ENCODE data around the gene CAMKV.

The CAMKV gene

DNA sequence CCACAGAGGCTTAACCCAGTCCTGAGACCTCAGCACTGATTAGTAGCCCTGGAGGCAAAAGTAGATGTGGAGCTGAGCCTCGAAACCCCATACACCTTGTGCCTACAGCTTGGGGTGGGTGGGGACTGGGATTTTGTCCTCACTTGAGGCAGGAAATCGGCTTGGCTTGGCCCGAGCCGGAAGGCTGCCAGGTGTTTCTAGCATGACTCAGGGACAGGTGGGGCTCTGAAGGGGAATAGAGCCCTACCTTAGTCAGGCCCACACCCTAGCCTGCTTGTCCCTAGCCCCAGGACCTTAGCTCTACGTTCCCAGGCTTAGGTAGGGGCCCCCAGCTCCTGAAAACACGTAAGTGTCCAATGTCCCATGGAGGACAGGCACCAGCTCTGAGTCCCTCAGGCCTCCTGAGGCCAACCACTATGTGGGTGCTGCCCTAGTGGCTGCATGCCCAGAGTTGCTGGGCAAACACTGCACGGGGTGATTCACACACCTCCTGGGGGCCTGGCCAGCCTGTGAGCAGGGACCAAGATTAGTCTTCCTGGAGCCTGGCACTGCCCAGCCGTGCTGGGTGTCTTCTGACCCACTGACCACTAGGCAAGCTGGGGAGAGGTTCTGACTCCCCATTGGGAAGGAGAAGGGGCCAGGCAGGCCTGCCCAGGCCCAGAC, 30.9 kb upstream of the CAMKV start:
- Histone ChIP-seq H3K9me3 (replicated peaks; ENCODE audit: insufficient read depth, low read length) (no peaks in the 10 kb centered on the region), H3K9me2 (replicated peaks; ENCODE audit: insufficient read depth, low read length) (no peaks in the 10 kb centered on the region), H2AFZ (ENCODE audit: low read length) (0 out of 2 replicates have a peak overlapping the region, but pooled peaks have one; percentile 11), H3K4me2 (ENCODE audit: low read depth, low read length) (peak overlapping the region; percentile 10; the same call in 1 of the 2 replicates), H3K9ac (ENCODE audit: low read length) (no peak overlapping the region), H3K27ac (ENCODE audit: low read length) (peak overlapping the region; percentile 22; the same call in 1 of the 2 replicates), H3K27me3 (replicated peaks; ENCODE audit: insufficient read depth, low read length) (no peaks in the 10 kb centered on the region), H3K36me3 (replicated peaks; ENCODE audit: insufficient read depth, low read length) (no peaks in the 10 kb centered on the region), H3K4me1 (ENCODE audit: low read length) (peaks cover 16% of the 10 kb centered on the region), H3K79me2 (ENCODE audit: low read length) (no peaks in the 10 kb centered on the region), H3F3A (ENCODE audit: insufficient read depth, low read length) (no peaks in the 10 kb centered on the region), H3K4me3 (ENCODE audit: low read length) (no peak overlapping the region), H4K20me1 (ENCODE audit: insufficient read depth, low read length) (no peaks in the 10 kb centered on the region)
- TF ChIP-seq EZH2 (optimal IDR thresholded peaks at IDR 0.05; ENCODE audit: low read depth, low read length) (no peak), EZH2phosphoT487 (IDR thresholded peaks at IDR 0.05; ENCODE audit: low read length) (no peak)
- TF ChIP-seq, protein P1, sequence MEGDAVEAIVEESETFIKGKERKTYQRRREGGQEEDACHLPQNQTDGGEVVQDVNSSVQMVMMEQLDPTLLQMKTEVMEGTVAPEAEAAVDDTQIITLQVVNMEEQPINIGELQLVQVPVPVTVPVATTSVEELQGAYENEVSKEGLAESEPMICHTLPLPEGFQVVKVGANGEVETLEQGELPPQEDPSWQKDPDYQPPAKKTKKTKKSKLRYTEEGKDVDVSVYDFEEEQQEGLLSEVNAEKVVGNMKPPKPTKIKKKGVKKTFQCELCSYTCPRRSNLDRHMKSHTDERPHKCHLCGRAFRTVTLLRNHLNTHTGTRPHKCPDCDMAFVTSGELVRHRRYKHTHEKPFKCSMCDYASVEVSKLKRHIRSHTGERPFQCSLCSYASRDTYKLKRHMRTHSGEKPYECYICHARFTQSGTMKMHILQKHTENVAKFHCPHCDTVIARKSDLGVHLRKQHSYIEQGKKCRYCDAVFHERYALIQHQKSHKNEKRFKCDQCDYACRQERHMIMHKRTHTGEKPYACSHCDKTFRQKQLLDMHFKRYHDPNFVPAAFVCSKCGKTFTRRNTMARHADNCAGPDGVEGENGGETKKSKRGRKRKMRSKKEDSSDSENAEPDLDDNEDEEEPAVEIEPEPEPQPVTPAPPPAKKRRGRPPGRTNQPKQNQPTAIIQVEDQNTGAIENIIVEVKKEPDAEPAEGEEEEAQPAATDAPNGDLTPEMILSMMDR (IDR thresholded peaks at IDR 0.05; ENCODE audit: low read length), result no peak
- peak; percentile 39 for DNase-seq

- Histone ChIP-seq H3K79me2 (ENCODE audit: low read length) (no peaks in the 10 kb centered on the region), H3K9me3 (replicated peaks; ENCODE audit: insufficient read depth, low read length) (no peaks in the 10 kb centered on the region), H3K4me2 (ENCODE audit: low read depth, low read length) (no peak overlapping the region), H3K27ac (ENCODE audit: low read length) (peak overlapping the region; percentile 10; the same call in 1 of the 2 replicates), H3K9me2 (replicated peaks; ENCODE audit: insufficient read depth, low read length) (no peaks in the 10 kb centered on the region), H3K4me1 (ENCODE audit: low read length) (peaks cover 16% of the 10 kb centered on the region), H3K4me3 (ENCODE audit: low read length) (no peak overlapping the region), H4K20me1 (ENCODE audit: insufficient read depth, low read length) (no peaks in the 10 kb centered on the region), H2AFZ (ENCODE audit: low read length) (no peak overlapping the region), H3F3A (ENCODE audit: insufficient read depth, low read length) (no peaks in the 10 kb centered on the region), H3K27me3 (replicated peaks; ENCODE audit: insufficient read depth, low read length) (no peaks in the 10 kb centered on the region), H3K9ac (ENCODE audit: low read length) (no peak overlapping the region), H3K36me3 (replicated peaks; ENCODE audit: insufficient read depth, low read length) (no peaks in the 10 kb centered on the region)
- no peak for TF ChIP-seq EZH2 (optimal IDR thresholded peaks at IDR 0.05; ENCODE audit: low read depth, low read length)
- TF ChIP-seq, protein P1 (IDR thresholded peaks at IDR 0.05; ENCODE audit: low read length), result peak; percentile 12; the same call in 1 of the 2 replicates
- no peak for DNase-seq
Observed at GRCh38 chr3:49899815-49900214, 30.1 kb upstream of the CAMKV start.

DNA sequence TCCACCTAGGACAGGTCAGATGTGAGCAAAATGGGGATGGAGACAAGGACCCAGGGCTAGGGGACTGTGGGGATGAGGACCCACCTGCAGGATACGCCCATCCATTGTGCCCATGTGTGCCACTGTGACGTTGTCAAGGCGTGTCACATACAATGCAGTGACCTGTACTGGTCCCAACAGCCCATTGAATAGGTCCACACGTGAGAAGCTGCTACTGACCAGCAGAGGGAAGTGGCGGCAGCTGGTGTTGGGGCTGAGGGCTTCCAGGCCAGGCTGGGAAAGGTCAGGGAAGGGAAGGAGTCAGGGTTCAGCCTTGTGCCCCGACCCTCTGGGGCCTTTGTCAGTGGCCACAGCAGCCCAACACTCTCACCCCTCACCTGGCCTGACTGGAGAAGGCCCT, 29.3 kb upstream of the CAMKV start:
- Histone ChIP-seq H3K79me2 (ENCODE audit: low read length) (no peaks in the 10 kb centered on the region), H3K4me2 (ENCODE audit: low read depth, low read length) (no peak overlapping the region), H3K27me3 (replicated peaks; ENCODE audit: insufficient read depth, low read length) (no peaks in the 10 kb centered on the region), H2AFZ (ENCODE audit: low read length) (no peak overlapping the region), H3K36me3 (replicated peaks; ENCODE audit: insufficient read depth, low read length) (no peaks in the 10 kb centered on the region), H3K4me3 (ENCODE audit: low read length) (no peak overlapping the region), H3K4me1 (ENCODE audit: low read length) (peaks cover 16% of the 10 kb centered on the region), H3K9ac (ENCODE audit: low read length) (no peak overlapping the region), H3K9me2 (replicated peaks; ENCODE audit: insufficient read depth, low read length) (no peaks in the 10 kb centered on the region), H3K27ac (ENCODE audit: low read length) (no peak overlapping the region), H3F3A (ENCODE audit: insufficient read depth, low read length) (no peaks in the 10 kb centered on the region), H4K20me1 (ENCODE audit: insufficient read depth, low read length) (no peaks in the 10 kb centered on the region), H3K9me3 (replicated peaks; ENCODE audit: insufficient read depth, low read length) (no peaks in the 10 kb centered on the region)
- TF ChIP-seq, protein P1 (IDR thresholded peaks at IDR 0.05; ENCODE audit: low read length), result no peak
- no peak for TF ChIP-seq EZH2 (optimal IDR thresholded peaks at IDR 0.05; ENCODE audit: low read depth, low read length)
- TF ChIP-seq EZH2phosphoT487 (IDR thresholded peaks at IDR 0.05; ENCODE audit: low read length), result no peak
- no peak for DNase-seq

Data from MM.1S (cell line).